Choroid plexus epithelial cell (primary cell): Measurements from ENCODE around the gene MTAP.

Experiments used
- DNase-seq: peaks from one replicate; pipeline ENCODE4 v3.0.0-alpha.2; 2010; ENCODE audit warnings: low read depth
- H3K4me3 ChIP-seq: 2 replicates; pipeline ENCODE4 v1.5.1; 2011; ENCODE audit warnings: low read depth, mild to moderate bottlenecking, control low read depth, low read length, moderate library complexity
- CTCF ChIP-seq: conservative IDR thresholded peaks from 2 replicates; pipeline ENCODE4 v1.5.1; 2011; ENCODE audit warnings: low read depth, mild to moderate bottlenecking, control low read depth, inconsistent platforms, low read length, moderate library complexity

The MTAP gene

GRCh38 chr9:21923694-21924093 is 121.3 kb downstream of the MTAP start:
- TF ChIP-seq CTCF, result no peak
- H3K4me3 ChIP-seq, result no peak overlapping the region
- no peak for DNase-seq

GRCh38 chr9:21927752-21928151 is 125.3 kb downstream of the MTAP start:
- no peak for DNase-seq
- TF ChIP-seq CTCF, result no peak
- H3K4me3 ChIP-seq, result no peak overlapping the region

GRCh38 chr9:21931428-21931827 is 129.0 kb downstream of the MTAP start:
- TF ChIP-seq CTCF, result no peak
- no peak for DNase-seq
- no peak overlapping the region for H3K4me3 ChIP-seq

- no peak for DNase-seq
- TF ChIP-seq CTCF, result no peak
- no peak overlapping the region for H3K4me3 ChIP-seq
Observed at GRCh38 chr9:21933281-21933680, 130.8 kb downstream of the MTAP start.

GRCh38 chr9:21933865-21934264 is 131.4 kb downstream of the MTAP start:
- TF ChIP-seq CTCF, result no peak
- no peak overlapping the region for H3K4me3 ChIP-seq
- peak; percentile 34 for DNase-seq

GRCh38 chr9:21935631-21936030 is 133.2 kb downstream of the MTAP start:
- no peak for TF ChIP-seq CTCF
- no peak for DNase-seq
- H3K4me3 ChIP-seq, result no peak overlapping the region

- no peak for TF ChIP-seq CTCF
- DNase-seq, result no peak
- H3K4me3 ChIP-seq, result no peak overlapping the region
Observed at GRCh38 chr9:21936161-21936560, 133.7 kb downstream of the MTAP start.
